HCT116 (cell line): ENCODE results near the gene WDR83. TPM values are rescaled to one million over a fixed set of nuclear protein-coding genes. Genes with fewer than 3 reads are reported as not detected.

Experiments used
- ATAC-seq: fragments of 200-7000 bp; cut with Tn5 transposase; 2 replicates; pipeline ENCODE4 v1.9.1; 2020; ENCODE audit warnings: mild to moderate bottlenecking, moderate library complexity
- BruUV-seq: library from RNA; stranded (reverse); fragments of 400-500 nt; replicated peaks from 2 replicates; lab custom pipeline; 2021; lab: Mats Ljungman, UMichigan
- CTCF ChIA-PET: fragments of 300-600 bp; sonication (Branson Sonifier 250); formaldehyde crosslinking; loops from one replicate; lab custom pipeline; 2021; ENCODE audit warnings: antibody characterized with exemption; lab: Charles Lee
- POLR2A ChIA-PET: fragments of 300-600, 350-600 bp; sonication (Branson Sonifier 250); formaldehyde crosslinking; loops from one replicate; lab custom pipeline; 2021; ENCODE audit warnings: antibody characterized with exemption; lab: Charles Lee
- RAD21 ChIA-PET, 2 experiments: fragments of 300-600 bp; sonication (Branson Sonifier 250); formaldehyde crosslinking; loops; one replicate each; lab custom pipeline; 2023; ENCODE audit warnings: low total read pairs in 2 of 2; ENCODE audit not compliant: uncharacterized antibody in 2 of 2, unreplicated experiment in 2 of 2, low non-redundant PET in 1 of 2; lab: Charles Lee
- DNase-seq: peaks from one replicate; pipeline ENCODE4 v3.0.0-alpha.2; 2010; ENCODE audit warnings: low read depth, low spot score
- H2AFZ ChIP-seq: fragments of 200-600 bp; shearing (Covaris generic), sonication (generic); 2 replicates; pipeline ENCODE4 v1.6.1; 2017; ENCODE audit warnings: low read depth, mixed run types, mixed read lengths, antibody characterized with exemption, low read length; ENCODE audit not compliant: poor library complexity, severe bottlenecking
- H3K27ac ChIP-seq: 2 replicates; pipeline ENCODE4 v1.5.1; 2012; ENCODE audit warnings: low read depth, low read length
- H3K27me3 ChIP-seq: fragments of 200-600 bp; sonication (generic); 2 replicates; pipeline ENCODE4 v1.6.1; 2016; ENCODE audit warnings: mixed run types, low read length, mixed read lengths; ENCODE audit not compliant: insufficient read depth
- H3K36me3 ChIP-seq, 2 experiments: fragments of 200-500 bp in 1 of 2; fragments of 200-600 bp in 1 of 2; sonication (Bioruptor generic) in 1 of 2; sonication (generic) in 1 of 2; 2 replicates each; pipeline versions ENCODE4 v1.5.1 to v1.6.1; 2014 to 2016; ENCODE audit warnings: low read length in 2 of 2, inconsistent platforms in 1 of 2, mixed read lengths in 1 of 2, mixed run types in 1 of 2; ENCODE audit not compliant: insufficient read depth in 2 of 2, control insufficient read depth in 1 of 2
- H3K4me1 ChIP-seq, 2 experiments: fragments of 200-600 bp in 1 of 2; sonication (generic) in 1 of 2; 2 replicates each; pipeline versions ENCODE4 v1.5.1 to v1.6.1; 2012 to 2017; ENCODE audit warnings: low read length in 2 of 2, inconsistent platforms in 1 of 2, mild to moderate bottlenecking in 1 of 2, mixed read lengths in 1 of 2, mixed run types in 1 of 2, moderate library complexity in 1 of 2; ENCODE audit not compliant: insufficient read depth in 2 of 2, control insufficient read depth in 1 of 2
- H3K4me2 ChIP-seq: fragments of 200-600 bp; sonication (generic); 2 replicates; pipeline ENCODE4 v1.6.1; 2017; ENCODE audit warnings: mixed run types, low read length, mixed read lengths
- H3K4me3 ChIP-seq, 2 experiments: fragments of 200-600 bp in 1 of 2; sonication (generic) in 1 of 2; replicated peaks in 1 of 2; 2 replicates each; pipeline ENCODE4 v1.5.1; 2011 to 2016; ENCODE audit warnings: low read length in 2 of 2, control low read depth in 1 of 2, low read depth in 1 of 2, mild to moderate bottlenecking in 1 of 2, mixed read lengths in 1 of 2, mixed run types in 1 of 2
- H3K79me2 ChIP-seq: fragments of 200-600 bp; sonication (generic); 2 replicates; pipeline ENCODE4 v1.6.1; 2017; ENCODE audit warnings: mild to moderate bottlenecking, mixed run types, low read length, moderate library complexity, mixed read lengths; ENCODE audit not compliant: insufficient read depth
- H3K9ac ChIP-seq: fragments of 200-600 bp; sonication (generic); 2 replicates; pipeline ENCODE4 v1.6.1; 2016; ENCODE audit warnings: low read length, mixed read lengths
- H3K9me2 ChIP-seq: fragments of 200-600 bp; sonication (generic), shearing (Covaris generic); 2 replicates; pipeline ENCODE4 v1.6.1; 2017; ENCODE audit warnings: mixed run types, mild to moderate bottlenecking, moderate library complexity; ENCODE audit not compliant: insufficient read depth
- H3K9me3 ChIP-seq, 2 experiments: fragments of 200-500 bp in 1 of 2; fragments of 200-600 bp in 1 of 2; sonication (Bioruptor generic) in 1 of 2; sonication (generic) in 1 of 2; 2 replicates each; pipeline ENCODE4 v1.6.1; 2014 to 2017; ENCODE audit warnings: low read length in 2 of 2, mixed read lengths in 2 of 2, inconsistent platforms in 1 of 2, low read depth in 1 of 2, mild to moderate bottlenecking in 1 of 2, mixed run types in 1 of 2, moderate library complexity in 1 of 2; ENCODE audit not compliant: control insufficient read depth in 1 of 2, insufficient read depth in 1 of 2
- H4K20me1 ChIP-seq: fragments of 200-600 bp; sonication (generic), shearing (Covaris generic); 2 replicates; pipeline ENCODE4 v1.6.1; 2017; ENCODE audit warnings: mixed run types, mild to moderate bottlenecking, moderate library complexity; ENCODE audit not compliant: insufficient read depth
- ATF3 ChIP-seq: IDR thresholded peaks from 2 replicates; pipeline ENCODE4 v1.6.1; 2012
- CBX3 ChIP-seq: IDR thresholded peaks from 2 replicates; pipeline ENCODE4 v1.6.1; 2012; ENCODE audit warnings: low read depth
- CEBPB ChIP-seq: IDR thresholded peaks from 2 replicates; pipeline ENCODE4 v1.6.1; 2012; ENCODE audit warnings: low read depth
- CTCF ChIP-seq, 3 experiments: fragments of 200-600 bp in 1 of 3; sonication (generic) in 1 of 3; IDR thresholded peaks in 2 of 3; conservative IDR thresholded peaks in 1 of 3; 2 replicates each; pipeline ENCODE4 v1.5.1; 2012 to 2017; ENCODE audit warnings: low read depth in 2 of 3, low read length in 2 of 3, antibody characterized with exemption in 1 of 3, borderline replicate concordance in 1 of 3, control low read depth in 1 of 3, mild to moderate bottlenecking in 1 of 3, mixed read lengths in 1 of 3, mixed run types in 1 of 3, moderate library complexity in 1 of 3; ENCODE audit not compliant: insufficient read depth in 1 of 3
- EGR1 ChIP-seq: IDR thresholded peaks from 2 replicates; pipeline ENCODE4 v1.6.1; 2012; ENCODE audit warnings: low read depth
- ELF1 ChIP-seq: IDR thresholded peaks from 2 replicates; pipeline ENCODE4 v1.6.1; 2012; ENCODE audit warnings: low read depth, borderline replicate concordance
- EZH2 ChIP-seq: fragments of 200-600 bp; sonication (generic); IDR thresholded peaks from 2 replicates; pipeline ENCODE4 v1.6.1; 2017; ENCODE audit warnings: antibody characterized with exemption, mixed run types
- EZH2phosphoT487 ChIP-seq: fragments of 200-600 bp; IDR thresholded peaks from 2 replicates; pipeline ENCODE4 v1.6.1; 2018; ENCODE audit warnings: antibody characterized with exemption, borderline replicate concordance
- FOSL1 ChIP-seq: IDR thresholded peaks from 2 replicates; pipeline ENCODE4 v1.6.1; 2012; ENCODE audit warnings: low read depth
- JUND ChIP-seq: IDR thresholded peaks from 2 replicates; pipeline ENCODE4 v1.6.1; 2012
- MAX ChIP-seq: IDR thresholded peaks from 2 replicates; pipeline ENCODE4 v1.6.1; 2012
- POLR2A ChIP-seq: IDR thresholded peaks from 2 replicates; pipeline ENCODE4 v1.7.0; 2011; ENCODE audit warnings: borderline replicate concordance; ENCODE audit not compliant: insufficient read depth, insufficient read length; ENCODE audit errors: extremely low read depth
- POLR2AphosphoS5 ChIP-seq: IDR thresholded peaks from 2 replicates; pipeline ENCODE4 v1.6.1; 2011; ENCODE audit warnings: mild to moderate bottlenecking, low read depth, low read length, moderate library complexity
- RAD21 ChIP-seq: IDR thresholded peaks from 2 replicates; pipeline ENCODE4 v1.6.1; 2012; ENCODE audit warnings: low read depth, mild to moderate bottlenecking
- SIN3A ChIP-seq: IDR thresholded peaks from 2 replicates; pipeline ENCODE4 v1.6.1; 2012; ENCODE audit warnings: low read depth
- ZBTB33 ChIP-seq: IDR thresholded peaks from 2 replicates; pipeline ENCODE4 v1.6.1; 2011; ENCODE audit warnings: mild to moderate bottlenecking, low read length, moderate library complexity; ENCODE audit not compliant: insufficient replicate concordance; ENCODE audit errors: extremely low read depth
- ZFX ChIP-seq: fragments of 450-650 bp; IDR thresholded peaks from 2 replicates; pipeline ENCODE4 v1.6.1; 2017
- ZNF274 ChIP-seq: fragments of 200-500 bp; sonication (Bioruptor generic); IDR thresholded peaks from 2 replicates; pipeline ENCODE4 v1.6.1; 2014; ENCODE audit warnings: mild to moderate bottlenecking, low read depth, low read length, inconsistent platforms
- intact Hi-C: fragments of 100-400 bp; cut with micrococcal nuclease; formaldehyde crosslinking; loops from 2 replicates; pipeline ENCODE4 v1.10.0; 2022
- total RNA-seq: library from RNA; stranded (reverse); gene quantifications from one replicate; pipeline ENCODE4 v1.2.1, GENCODE V29; 2021; ENCODE audit not compliant: unreplicated experiment

The WDR83 gene
- total RNA-seq, 1 experiment from 2014 or later = 20.1 TPM

- H3K79me2 ChIP-seq = peaks cover 29% of the 10 kb centered on the region; the same call in 1 of the 2 replicates
- peak overlapping the region; percentile 79 for H2AFZ ChIP-seq
- peak overlapping the region; percentile 88 for H3K27ac ChIP-seq
- CTCF ChIA-PET = interaction anchor here (0.5 kb wide), 1 partner anchor 640 kb away, joined by 5 read pairs; no protein-coding TSS in a partner anchor
- peaks cover 19 to 36% of the 10 kb centered on the region in 2 experiments for H3K4me1 ChIP-seq
- TSS peak; percentile 79 for BruUV-seq
- H3K9ac ChIP-seq = peak overlapping the region; percentile 90
- no peaks in the 10 kb centered on the region for H4K20me1 ChIP-seq
- H3K9me2 ChIP-seq = no peaks in the 10 kb centered on the region
- intact Hi-C loops = loop anchor here (1.0 to 10.0 kb wide), 3 partner anchors 12 to 745 kb away; partner anchors contain the start of genes DHPS, ZNF490, ZNF700 and ZNF791
- H3K4me3 ChIP-seq = peak overlapping the region; percentile 95 to 98
- H3K9me3 ChIP-seq = no peaks in the 10 kb centered on the region
- H3K4me2 ChIP-seq = peak overlapping the region; percentile 92
- DNase-seq = peak; percentile 82
- POLR2A ChIA-PET = interaction anchor here (1.0 kb wide), 1 partner anchor 12 kb away, joined by 4 read pairs; the partner anchor contains the start of gene DHPS
- H3K27me3 ChIP-seq = no peaks in the 10 kb centered on the region
- peaks cover 4 to 19% of the 10 kb centered on the region in 2 experiments; a peak in 3 of 4 replicates for H3K36me3 ChIP-seq
- ATAC-seq = peak; percentile 52
- RAD21 ChIA-PET = no interaction called here
- TF ChIP-seq CBX3 (peak; percentile 22; the same call in 1 of the 2 replicates), ELF1 (peak; percentile 95; the same call in 1 of the 2 replicates), ZFX (peak; percentile 68; the same call in 1 of the 2 replicates), POLR2AphosphoS5 (peak; percentile 71), ZBTB33 (no peak), EZH2phosphoT487 (no peak), JUND (no peak), RAD21 (no peak), CEBPB (no peak), FOSL1 (no peak), ZNF274 (no peak), ATF3 (no peak), CTCF (IDR thresholded peaks at IDR 0.05 in 2 of 3, conservative IDR thresholded peaks at IDR 0.05 in 1 of 3; ENCODE audit: borderline replicate concordance in 1 of 3, insufficient read depth in 1 of 3, low read depth in 2 of 3, low read length in 2 of 3) (no peak), POLR2A (peak; percentile 51), EGR1 (peak; percentile 81), MAX (peak; percentile 78), SIN3A (peak; percentile 64), EZH2 (no peak)
These were observed 2.9 kb downstream of the WDR83 start for GRCh38 chr19:12669270-12670158.
